ENCODE measurements around the gene CYP27C1.

- TF ChIP-seq, protein P1, sequence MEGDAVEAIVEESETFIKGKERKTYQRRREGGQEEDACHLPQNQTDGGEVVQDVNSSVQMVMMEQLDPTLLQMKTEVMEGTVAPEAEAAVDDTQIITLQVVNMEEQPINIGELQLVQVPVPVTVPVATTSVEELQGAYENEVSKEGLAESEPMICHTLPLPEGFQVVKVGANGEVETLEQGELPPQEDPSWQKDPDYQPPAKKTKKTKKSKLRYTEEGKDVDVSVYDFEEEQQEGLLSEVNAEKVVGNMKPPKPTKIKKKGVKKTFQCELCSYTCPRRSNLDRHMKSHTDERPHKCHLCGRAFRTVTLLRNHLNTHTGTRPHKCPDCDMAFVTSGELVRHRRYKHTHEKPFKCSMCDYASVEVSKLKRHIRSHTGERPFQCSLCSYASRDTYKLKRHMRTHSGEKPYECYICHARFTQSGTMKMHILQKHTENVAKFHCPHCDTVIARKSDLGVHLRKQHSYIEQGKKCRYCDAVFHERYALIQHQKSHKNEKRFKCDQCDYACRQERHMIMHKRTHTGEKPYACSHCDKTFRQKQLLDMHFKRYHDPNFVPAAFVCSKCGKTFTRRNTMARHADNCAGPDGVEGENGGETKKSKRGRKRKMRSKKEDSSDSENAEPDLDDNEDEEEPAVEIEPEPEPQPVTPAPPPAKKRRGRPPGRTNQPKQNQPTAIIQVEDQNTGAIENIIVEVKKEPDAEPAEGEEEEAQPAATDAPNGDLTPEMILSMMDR (IDR thresholded peaks at IDR 0.05 in 2 of 3, conservative IDR thresholded peaks at IDR 0.05 in 1 of 3; ENCODE audit: insufficient read depth in 2 of 3, low read depth in 1 of 3, low read length in 3 of 3), result no peak
- no peak for TF ChIP-seq MXI1 (IDR thresholded peaks at IDR 0.05; ENCODE audit: low read depth, low read length)
- no peak for TF ChIP-seq DPF2 (IDR thresholded peaks at IDR 0.05)
- no peak for TF ChIP-seq NR3C1 (CRISPR knock-in tag; IDR thresholded peaks at IDR 0.05)
- TF ChIP-seq ZNF77 (CRISPR knock-in tag; IDR thresholded peaks at IDR 0.05), result no peak
- TF ChIP-seq SETDB1 (IDR thresholded peaks at IDR 0.05; ENCODE audit: low read length), result no peak
- TF ChIP-seq, protein P2, sequence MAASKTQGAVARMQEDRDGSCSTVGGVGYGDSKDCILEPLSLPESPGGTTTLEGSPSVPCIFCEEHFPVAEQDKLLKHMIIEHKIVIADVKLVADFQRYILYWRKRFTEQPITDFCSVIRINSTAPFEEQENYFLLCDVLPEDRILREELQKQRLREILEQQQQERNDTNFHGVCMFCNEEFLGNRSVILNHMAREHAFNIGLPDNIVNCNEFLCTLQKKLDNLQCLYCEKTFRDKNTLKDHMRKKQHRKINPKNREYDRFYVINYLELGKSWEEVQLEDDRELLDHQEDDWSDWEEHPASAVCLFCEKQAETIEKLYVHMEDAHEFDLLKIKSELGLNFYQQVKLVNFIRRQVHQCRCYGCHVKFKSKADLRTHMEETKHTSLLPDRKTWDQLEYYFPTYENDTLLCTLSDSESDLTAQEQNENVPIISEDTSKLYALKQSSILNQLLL (CRISPR knock-in tag; IDR thresholded peaks at IDR 0.05; ENCODE audit: borderline replicate concordance), result no peak
- TF ChIP-seq SAFB (IDR thresholded peaks at IDR 0.05; ENCODE audit: borderline replicate concordance, low read depth, low read length), result no peak
- TF ChIP-seq, protein P3, sequence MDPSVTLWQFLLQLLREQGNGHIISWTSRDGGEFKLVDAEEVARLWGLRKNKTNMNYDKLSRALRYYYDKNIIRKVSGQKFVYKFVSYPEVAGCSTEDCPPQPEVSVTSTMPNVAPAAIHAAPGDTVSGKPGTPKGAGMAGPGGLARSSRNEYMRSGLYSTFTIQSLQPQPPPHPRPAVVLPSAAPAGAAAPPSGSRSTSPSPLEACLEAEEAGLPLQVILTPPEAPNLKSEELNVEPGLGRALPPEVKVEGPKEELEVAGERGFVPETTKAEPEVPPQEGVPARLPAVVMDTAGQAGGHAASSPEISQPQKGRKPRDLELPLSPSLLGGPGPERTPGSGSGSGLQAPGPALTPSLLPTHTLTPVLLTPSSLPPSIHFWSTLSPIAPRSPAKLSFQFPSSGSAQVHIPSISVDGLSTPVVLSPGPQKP (CRISPR knock-in tag; IDR thresholded peaks at IDR 0.05), result no peak
- TF ChIP-seq BDP1 (IDR thresholded peaks at IDR 0.05; ENCODE audit: insufficient read depth, insufficient read length), result no peak
- no peak for TF ChIP-seq SIX5 (IDR thresholded peaks at IDR 0.05; ENCODE audit: borderline replicate concordance in 1 of 2, insufficient read depth in 1 of 2, low read depth in 1 of 2, low read length in 2 of 2)
- TF ChIP-seq ZFP91 (CRISPR knock-in tag; IDR thresholded peaks at IDR 0.05), result no peak
- TF ChIP-seq PHB2 (IDR thresholded peaks at IDR 0.05; ENCODE audit: low read depth), result no peak
- no peak for TF ChIP-seq ARID3B (CRISPR knock-in tag; IDR thresholded peaks at IDR 0.05; ENCODE audit: borderline replicate concordance)
These were observed 44.2 kb downstream of the CYP27C1 start for GRCh38 chr2:127175751-127176354.
